Spleen (tissue), 11 donors: ENCODE results near the gene FRMD5. TPM values are rescaled to one million over a fixed set of nuclear protein-coding genes. Genes with fewer than 3 reads are reported as not detected.

Experiments
- DNase-seq: peaks from one replicate; pipeline ENCODE4 v3.0.0-alpha.2; 2020
- H3K27ac ChIP-seq, 8 donors: fragments of 200-600 bp; sonication (generic) in 7 of 8; 1 replicate in 4 of 8; 2 replicates in 4 of 8; pipeline versions ENCODE4 v1.5.0 to v1.8.0; 2016 to 2021; ENCODE audit warnings: inconsistent platforms in 4 of 8, mild to moderate bottlenecking in 4 of 8, moderate library complexity in 1 of 8
- H3K27me3 ChIP-seq, 7 donors: fragments of 200-600 bp; sonication (generic) in 6 of 7; replicated peaks in 1 of 7; 1 replicate in 4 of 7; 2 replicates in 3 of 7; pipeline versions ENCODE4 v1.5.0 to v1.8.0; 2016 to 2021; ENCODE audit warnings: inconsistent platforms in 3 of 7, mild to moderate bottlenecking in 1 of 7
- H3K36me3 ChIP-seq, 6 donors: fragments of 200-600 bp; sonication (generic) in 5 of 6; 1 replicate in 4 of 6; 2 replicates in 2 of 6; pipeline versions ENCODE4 v1.5.0 to v1.8.0; 2016 to 2021; ENCODE audit warnings: inconsistent platforms in 2 of 6
- H3K4me1 ChIP-seq, 6 donors: fragments of 200-600 bp; sonication (generic) in 5 of 6; 1 replicate in 3 of 6; 2 replicates in 3 of 6; pipeline versions ENCODE4 v1.5.0 to v1.8.0; 2016 to 2021; ENCODE audit warnings: inconsistent platforms in 3 of 6
- H3K4me3 ChIP-seq, 8 donors: fragments of 200-600 bp; sonication (generic) in 7 of 8; 1 replicate in 4 of 8; 2 replicates in 4 of 8; pipeline versions ENCODE4 v1.5.0 to v1.8.0; 2016 to 2021; ENCODE audit warnings: inconsistent platforms in 4 of 8, mild to moderate bottlenecking in 4 of 8, moderate library complexity in 2 of 8
- H3K9me3 ChIP-seq, 8 donors: fragments of 200-600 bp; sonication (generic) in 7 of 8; 1 replicate in 4 of 8; 2 replicates in 4 of 8; pipeline versions ENCODE4 v1.5.0 to v1.8.0; 2016 to 2021; ENCODE audit warnings: inconsistent platforms in 4 of 8
- CTCF ChIP-seq, 11 experiments: fragments of 200-600 bp in 7 of 11; fragments of 450-650 bp in 4 of 11; sonication (generic) in 4 of 11; IDR thresholded peaks in 8 of 11; conservative IDR thresholded peaks in 3 of 11; 1 replicate in 7 of 11; 2 replicates in 4 of 11; pipeline versions ENCODE4 v1.4.0 to v1.8.0; 2016 to 2021; ENCODE audit warnings: antibody characterized with exemption in 11 of 11, inconsistent platforms in 4 of 11, mild to moderate bottlenecking in 1 of 11
- POLR2A ChIP-seq, 3 donors: fragments of 450-650 bp; IDR thresholded peaks; one replicate each; pipeline ENCODE4 v1.5.1; 2017; ENCODE audit warnings: antibody characterized with exemption in 3 of 3, mild to moderate bottlenecking in 1 of 3
- POLR2AphosphoS5 ChIP-seq, 3 donors: sonication (generic); formaldehyde crosslinking; IDR thresholded peaks; one replicate each; pipeline ENCODE4 v1.5.1; 2017; ENCODE audit warnings: antibody characterized with exemption in 3 of 3
- WGBS, 5 donors: extraction: QIAGEN DNeasy Blood & Tissue Kit in 3 of 5; methylation state at CpG; one replicate each; pipeline versions ENCODE4 v1.1.5 to v1.1.7; 2013 to 2018; 5-methylcytosine and 5-hydroxymethylcytosine counted together
- intact Hi-C: fragments of 100-400 bp; cut with DNase I; formaldehyde crosslinking; loops from one replicate; pipeline ENCODE4 v1.15.0; 2023; ENCODE audit warnings: low total_unique reads
- polyA plus RNA-seq, 3 donors: library from polyadenylated mRNA; stranded (reverse); fragments of 200-250 nt; gene quantifications; one replicate each; pipeline ENCODE4 v1.2.1, GENCODE V29; 2013
- total RNA-seq, 7 donors: library from RNA; depleted of rRNA in 3 of 7; stranded (reverse); fragments of >200 nt in 3 of 7; fragmentation: NEBNext Ultra II Directional in 4 of 7; extraction: Animal tissue kit (Norgen Biotek cat#: 25700) in 4 of 7; gene quantifications; one replicate each; pipeline versions ENCODE4 v1.1.0 to v1.2.1, GENCODE V29; 2016 to 2021
- donor health status: healthy with polysubstance abuse.
- donor health status: DM: no; HTN: no; CAD: no; lungs with moderate emphysema.
- donor health status: DM: no; HTN: no; CAD: no.
- donor health status: Bipolar disorder and iron deficiency.
- donor health status: healthy.
- donor health status: DM: no; HTN: no; CAD: no.
- donor health status: DM: yes; HTN: yes; CAD: no.

FRMD5 gene
- total and polyA plus RNA-seq, 10 donors = 0.09 to 1.0 (median 0.43) TPM; not detected in 1

- Histone ChIP-seq H3K27ac (no peak overlapping the region), H3K36me3 (no peaks in the 10 kb centered on the region), H3K4me1 (peaks cover 0 to 3% (median 0%) of the 10 kb centered on the region in 6 donors), H3K9me3 (no peaks in the 10 kb centered on the region), H3K27me3 (peaks cover 0 to 8% (median 0%) of the 10 kb centered on the region in 7 donors), H3K4me3 (no peak overlapping the region)
- intact Hi-C loops = no loop called here
- no peak for DNase-seq
- no peak for TF ChIP-seq POLR2A (IDR thresholded peaks at IDR 0.05)
- no peak for TF ChIP-seq POLR2AphosphoS5 (IDR thresholded peaks at IDR 0.05)
- no peak for TF ChIP-seq CTCF (IDR thresholded peaks at IDR 0.05 in 8 of 11, conservative IDR thresholded peaks at IDR 0.05 in 3 of 11)
These were observed 251.6 kb downstream of the FRMD5 start for GRCh38 chr15:43943511-43943910.

GRCh38 chr15:43942194-43942593, 252.9 kb downstream of the FRMD5 start:
- peaks cover 0 to 3% (median 0%) of the 10 kb centered on the region in 6 donors for H3K4me1 ChIP-seq
- 77 to 84% (median 78%) methylated on average over 1 of the region's 1 CpG for WGBS, 5 donors
- peaks cover 0 to 8% (median 0%) of the 10 kb centered on the region in 7 donors for H3K27me3 ChIP-seq
- no peak overlapping the region for H3K4me3 ChIP-seq
- no peaks in the 10 kb centered on the region for H3K36me3 ChIP-seq
- intact Hi-C loops = no loop called here
- no peak for DNase-seq
- H3K9me3 ChIP-seq = no peaks in the 10 kb centered on the region
- H3K27ac ChIP-seq = no peak overlapping the region
- no peak for TF ChIP-seq POLR2AphosphoS5 (IDR thresholded peaks at IDR 0.05)
- no peak for TF ChIP-seq POLR2A (IDR thresholded peaks at IDR 0.05)

- no peak overlapping the region for H3K27ac ChIP-seq
- peaks cover 0 to 3% (median 0%) of the 10 kb centered on the region in 6 donors for H3K4me1 ChIP-seq
- 49 to 69% (median 57%) methylated on average over 3 of the region's 3 CpGs for WGBS, 5 donors
- intact Hi-C loops = no loop called here
- no peak overlapping the region for H3K4me3 ChIP-seq
- no peak for DNase-seq
- no peak for TF ChIP-seq POLR2A (IDR thresholded peaks at IDR 0.05)
- TF ChIP-seq CTCF (IDR thresholded peaks at IDR 0.05 in 8 of 11, conservative IDR thresholded peaks at IDR 0.05 in 3 of 11) = no peak
- TF ChIP-seq POLR2AphosphoS5 (IDR thresholded peaks at IDR 0.05) = no peak
- H3K36me3 ChIP-seq = no peaks in the 10 kb centered on the region
- no peaks in the 10 kb centered on the region for H3K9me3 ChIP-seq
- H3K27me3 ChIP-seq = peaks cover 0 to 8% (median 0%) of the 10 kb centered on the region in 7 donors
These were observed 253.5 kb downstream of the FRMD5 start for GRCh38 chr15:43941555-43941954.

- peaks cover 0 to 3% (median 0%) of the 10 kb centered on the region in 6 donors for H3K4me1 ChIP-seq
- H3K9me3 ChIP-seq = no peaks in the 10 kb centered on the region
- intact Hi-C loops = no loop called here
- H3K27ac ChIP-seq = no peak overlapping the region
- no peaks in the 10 kb centered on the region for H3K36me3 ChIP-seq
- peaks cover 0 to 4% (median 0%) of the 10 kb centered on the region in 7 donors for H3K27me3 ChIP-seq
- DNase-seq = no peak
- no peak overlapping the region for H3K4me3 ChIP-seq
- TF ChIP-seq CTCF (IDR thresholded peaks at IDR 0.05 in 8 of 11, conservative IDR thresholded peaks at IDR 0.05 in 3 of 11) (no peak), POLR2AphosphoS5 (IDR thresholded peaks at IDR 0.05) (no peak), POLR2A (IDR thresholded peaks at IDR 0.05) (no peak)
- WGBS, 5 donors = 59 to 80% (median 76%) methylated on average over 3 to 4 of the region's 4 CpGs
These were observed 254.0 kb downstream of the FRMD5 start for GRCh38 chr15:43941071-43941470.

- WGBS, 5 donors = 82 to 94% (median 85%) methylated on average over 3 of the region's 3 CpGs
- TF ChIP-seq CTCF (IDR thresholded peaks at IDR 0.05 in 8 of 11, conservative IDR thresholded peaks at IDR 0.05 in 3 of 11) (no peak), POLR2A (IDR thresholded peaks at IDR 0.05) (no peak), POLR2AphosphoS5 (IDR thresholded peaks at IDR 0.05) (no peak)
- intact Hi-C loops = no loop called here
These were observed 256.0 kb downstream of the FRMD5 start for GRCh38 chr15:43939070-43939469.

More at GRCh38 chr15:43939070-43939469, 256.0 kb downstream of the FRMD5 start:
- Histone ChIP-seq H3K27ac (no peak overlapping the region), H3K36me3 (no peaks in the 10 kb centered on the region), H3K4me3 (no peak overlapping the region), H3K4me1 (peaks cover 0 to 3% (median 0%) of the 10 kb centered on the region in 6 donors), H3K27me3 (peaks cover 0 to 6% (median 0%) of the 10 kb centered on the region in 7 donors), H3K9me3 (no peaks in the 10 kb centered on the region)
- no peak for DNase-seq
